NOMO-1 treated with DMSO at 0.1 percent for 48 hours (cell line): ENCODE measurements around the gene SLC6A9.

Experiments used
- DNase-seq: peaks from one replicate; lab custom pipeline; 2025; ENCODE audit not compliant: unreplicated experiment; lab: John Stamatoyannopoulos, UW

Gene SLC6A9

DNA sequence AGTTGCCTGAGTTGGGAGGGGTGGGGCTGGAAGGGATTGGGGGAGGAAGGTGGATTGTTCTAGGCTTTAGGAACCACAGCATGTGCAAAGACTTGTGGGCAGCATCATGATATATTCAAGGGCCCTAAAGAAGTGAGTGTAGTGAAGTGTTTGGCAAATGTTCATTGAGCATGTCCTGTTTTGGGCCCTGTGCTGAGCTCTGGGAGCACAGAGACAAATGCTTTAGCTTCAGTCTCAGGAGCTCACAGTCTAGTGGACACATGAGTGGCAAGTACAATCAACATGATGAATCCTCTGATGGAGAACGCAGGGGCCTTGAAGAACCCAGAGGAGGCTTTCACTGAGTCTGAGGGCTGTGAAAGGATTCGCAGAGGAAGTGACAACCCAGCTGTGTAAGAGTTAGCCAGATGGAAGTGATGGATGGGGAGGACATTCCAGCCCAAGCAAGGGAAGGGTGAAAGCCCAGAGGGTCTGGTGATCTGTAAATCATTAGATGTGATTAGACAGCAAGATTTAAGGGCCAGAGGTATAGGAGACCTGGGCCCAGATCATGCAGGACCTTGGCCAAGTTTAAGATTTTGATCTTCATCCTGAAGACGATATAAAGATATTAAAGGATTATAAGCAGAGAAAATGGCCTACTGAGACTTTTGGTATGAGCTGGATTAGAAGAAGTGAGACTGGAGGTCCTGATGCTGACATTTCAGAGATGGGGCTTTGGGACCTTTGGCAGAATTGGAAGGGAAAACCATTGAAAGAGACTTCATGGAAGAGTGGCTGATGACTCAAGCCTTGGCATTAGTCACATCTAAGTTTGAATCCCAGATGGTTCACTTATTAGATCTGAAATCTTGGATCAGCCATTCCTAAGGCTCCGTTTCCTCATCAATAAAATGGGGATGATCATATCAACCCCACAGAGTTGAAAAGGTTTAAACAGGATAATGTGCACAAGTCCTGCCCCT lies 80.0 kb downstream of the SLC6A9 start:
- DNase-seq, result no peak

DNA sequence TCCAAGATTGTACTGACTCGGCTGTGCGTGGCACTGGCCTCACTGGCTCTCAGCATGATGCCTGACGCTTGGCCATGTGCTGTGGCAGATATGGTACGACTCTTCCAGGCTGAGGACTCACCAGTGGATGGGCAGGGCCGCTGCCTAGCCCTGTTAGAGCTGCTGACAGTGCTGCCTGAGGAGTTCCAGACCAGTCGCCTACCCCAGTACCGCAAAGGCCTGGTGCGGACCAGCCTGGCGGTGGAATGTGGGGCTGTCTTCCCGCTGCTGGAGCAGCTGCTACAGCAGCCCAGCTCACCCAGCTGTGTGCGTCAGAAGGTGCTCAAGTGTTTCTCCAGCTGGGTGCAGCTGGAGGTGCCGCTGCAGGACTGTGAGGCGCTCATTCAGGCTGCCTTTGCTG lies 81.6 kb downstream of the SLC6A9 start:
- no peak for DNase-seq

DNA sequence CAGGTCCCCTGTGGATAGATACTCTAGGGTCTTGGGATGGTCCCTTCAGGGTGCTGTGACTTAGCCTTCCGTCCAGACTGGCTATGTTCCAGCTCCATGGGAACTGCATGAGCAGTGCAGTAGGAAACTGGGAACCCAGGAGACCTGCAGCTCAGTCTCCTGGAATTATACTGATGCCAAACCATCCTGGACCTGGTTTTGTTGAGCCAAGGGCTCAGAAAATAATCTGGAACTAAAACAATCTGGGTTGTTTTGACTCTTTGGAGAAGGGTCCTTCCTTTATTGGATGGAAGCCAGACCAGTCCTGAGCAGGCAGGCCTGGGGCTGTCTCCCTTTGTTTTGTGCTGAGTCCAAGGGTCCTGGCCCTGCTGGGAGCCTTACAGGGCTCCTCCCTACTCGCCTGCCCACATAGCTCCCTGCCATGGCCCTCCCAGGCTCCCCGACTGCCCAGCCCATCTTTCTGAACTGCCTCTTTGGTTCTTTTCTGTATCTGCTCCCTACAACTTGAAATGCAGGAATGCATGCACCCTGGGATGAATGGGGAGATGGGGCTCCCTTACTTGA lies 83.3 kb downstream of the SLC6A9 start:
- DNase-seq, result no peak

DNA sequence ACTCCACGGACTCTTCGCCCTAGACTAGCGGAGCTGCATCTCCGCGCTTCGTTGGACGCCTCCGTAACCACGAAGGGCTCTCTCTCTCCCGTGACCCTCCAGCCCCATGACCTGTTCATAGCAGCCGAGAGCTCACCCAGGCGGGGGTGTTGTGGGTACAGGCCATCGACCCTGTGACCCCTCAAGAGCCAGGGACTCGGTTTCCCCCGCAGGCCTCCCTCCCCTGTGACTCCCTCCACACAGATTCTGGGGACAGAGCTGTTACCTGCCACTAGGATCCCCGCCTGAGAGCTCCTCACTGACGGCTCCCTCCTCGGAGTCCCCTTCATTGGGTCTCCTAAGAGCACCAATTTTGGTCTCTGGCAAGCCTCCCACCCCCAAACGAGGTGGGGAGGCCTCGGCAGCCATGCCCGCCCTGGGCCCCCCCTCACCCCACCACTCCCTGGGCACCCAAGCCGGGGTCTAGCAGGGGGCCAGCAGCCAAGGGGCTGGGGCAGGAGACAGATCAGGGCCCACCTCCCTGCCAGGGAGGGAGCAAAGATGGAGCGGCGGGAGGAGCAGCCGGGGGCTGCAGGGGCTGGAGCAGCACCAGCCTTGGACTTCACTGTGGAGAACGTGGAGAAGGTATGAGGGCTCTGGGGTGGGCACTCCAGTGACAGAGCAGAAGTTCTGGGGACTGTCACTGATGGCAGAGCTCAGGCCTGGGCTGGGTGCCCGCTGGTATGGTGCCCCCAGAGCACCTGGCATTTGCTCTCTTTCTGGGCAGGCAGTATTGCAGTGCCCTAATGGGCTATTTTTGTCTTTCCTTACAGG lies 84.0 kb downstream of the SLC6A9 start:
- no peak for DNase-seq
